PFSK-1 (cell line): ENCODE results near the gene CIB1.

Experiments
- FOXP2 ChIP-seq: optimal IDR thresholded peaks from 2 replicates; pipeline ENCODE3; 2011; ENCODE audit warnings: borderline replicate concordance, control low read depth, inconsistent platforms; ENCODE audit not compliant: insufficient read depth; ENCODE audit errors: extremely low read length, extremely low read depth
- POLR2AphosphoS5 ChIP-seq: IDR thresholded peaks from 2 replicates; pipeline ENCODE4 v1.6.1; 2012; ENCODE audit warnings: low read depth, mild to moderate bottlenecking, control low read depth, low read length, moderate library complexity
- SIN3A ChIP-seq: IDR thresholded peaks from 2 replicates; pipeline ENCODE4 v1.6.1; 2012; ENCODE audit warnings: mild to moderate bottlenecking, low read length, moderate library complexity, borderline replicate concordance; ENCODE audit not compliant: insufficient read depth
- TAF1 ChIP-seq: IDR thresholded peaks from 2 replicates; pipeline ENCODE4 v1.6.1; 2012; ENCODE audit warnings: low read length, control low read depth, borderline replicate concordance; ENCODE audit not compliant: insufficient read depth
- TF ChIP-seq, protein P1 (sequence below), 2 experiments: IDR thresholded peaks; 2 replicates each; pipeline versions ENCODE4 v1.6.1 to v1.8.0; 2011 to 2012; ENCODE audit warnings: low read depth in 2 of 2, low read length in 2 of 2, control low read depth in 1 of 2, inconsistent platforms in 1 of 2, mild to moderate bottlenecking in 1 of 2, moderate library complexity in 1 of 2; ENCODE audit not compliant: insufficient read depth in 1 of 2

CIB1 gene

GRCh38 chr15:90221246-90221900 is 12.4 kb downstream of the CIB1 start:
- no peak for TF ChIP-seq TAF1
- no peak for TF ChIP-seq SIN3A

GRCh38 chr15:90219421-90220141 is 14.2 kb downstream of the CIB1 start:
- TF ChIP-seq, protein P1, sequence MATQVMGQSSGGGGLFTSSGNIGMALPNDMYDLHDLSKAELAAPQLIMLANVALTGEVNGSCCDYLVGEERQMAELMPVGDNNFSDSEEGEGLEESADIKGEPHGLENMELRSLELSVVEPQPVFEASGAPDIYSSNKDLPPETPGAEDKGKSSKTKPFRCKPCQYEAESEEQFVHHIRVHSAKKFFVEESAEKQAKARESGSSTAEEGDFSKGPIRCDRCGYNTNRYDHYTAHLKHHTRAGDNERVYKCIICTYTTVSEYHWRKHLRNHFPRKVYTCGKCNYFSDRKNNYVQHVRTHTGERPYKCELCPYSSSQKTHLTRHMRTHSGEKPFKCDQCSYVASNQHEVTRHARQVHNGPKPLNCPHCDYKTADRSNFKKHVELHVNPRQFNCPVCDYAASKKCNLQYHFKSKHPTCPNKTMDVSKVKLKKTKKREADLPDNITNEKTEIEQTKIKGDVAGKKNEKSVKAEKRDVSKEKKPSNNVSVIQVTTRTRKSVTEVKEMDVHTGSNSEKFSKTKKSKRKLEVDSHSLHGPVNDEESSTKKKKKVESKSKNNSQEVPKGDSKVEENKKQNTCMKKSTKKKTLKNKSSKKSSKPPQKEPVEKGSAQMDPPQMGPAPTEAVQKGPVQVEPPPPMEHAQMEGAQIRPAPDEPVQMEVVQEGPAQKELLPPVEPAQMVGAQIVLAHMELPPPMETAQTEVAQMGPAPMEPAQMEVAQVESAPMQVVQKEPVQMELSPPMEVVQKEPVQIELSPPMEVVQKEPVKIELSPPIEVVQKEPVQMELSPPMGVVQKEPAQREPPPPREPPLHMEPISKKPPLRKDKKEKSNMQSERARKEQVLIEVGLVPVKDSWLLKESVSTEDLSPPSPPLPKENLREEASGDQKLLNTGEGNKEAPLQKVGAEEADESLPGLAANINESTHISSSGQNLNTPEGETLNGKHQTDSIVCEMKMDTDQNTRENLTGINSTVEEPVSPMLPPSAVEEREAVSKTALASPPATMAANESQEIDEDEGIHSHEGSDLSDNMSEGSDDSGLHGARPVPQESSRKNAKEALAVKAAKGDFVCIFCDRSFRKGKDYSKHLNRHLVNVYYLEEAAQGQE (IDR thresholded peaks at IDR 0.05; ENCODE audit: insufficient read depth in 1 of 2, low read depth in 2 of 2, low read length in 2 of 2): no peak
- no peak for TF ChIP-seq TAF1
- TF ChIP-seq FOXP2: no peak
- TF ChIP-seq SIN3A: no peak
- no peak for TF ChIP-seq POLR2AphosphoS5

DNA sequence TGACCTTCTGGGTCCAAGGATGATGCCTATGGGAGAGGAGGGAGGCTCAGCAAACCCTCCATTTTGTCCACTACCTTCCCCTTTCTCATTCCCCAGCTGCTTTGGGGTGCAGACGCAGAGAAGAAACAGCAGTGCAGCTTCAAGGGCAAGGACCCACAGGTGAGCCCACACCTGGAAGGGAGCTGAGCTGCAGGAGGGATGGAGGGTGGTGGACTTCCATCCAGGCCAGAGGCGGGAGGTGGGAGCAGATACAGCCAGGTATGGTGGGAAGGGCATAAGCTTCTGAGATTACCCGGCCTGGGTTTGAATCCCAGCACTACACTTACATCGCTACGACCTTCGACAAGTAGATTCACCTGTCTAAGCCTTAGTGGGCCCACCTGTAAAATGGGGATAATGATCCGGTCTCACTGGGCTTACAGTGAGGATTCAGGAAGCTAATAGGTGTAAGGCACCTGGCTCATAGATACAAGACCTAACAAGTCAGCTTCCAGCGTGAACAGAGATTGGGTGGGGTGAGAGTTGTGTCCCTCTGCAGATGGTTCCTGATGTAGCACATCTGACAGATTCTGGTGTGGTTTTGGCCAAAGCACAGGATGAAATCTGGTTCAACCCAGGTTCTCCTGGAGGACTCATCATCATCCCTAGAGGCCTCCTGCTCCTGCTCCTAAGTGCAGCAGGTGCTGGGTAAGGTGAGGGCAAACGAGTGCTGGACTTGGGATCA is 15.9 kb downstream of the CIB1 start:
- no peak for TF ChIP-seq TAF1

- TF ChIP-seq FOXP2: no peak
Observed at GRCh38 chr15:90214553-90215196, 19.1 kb downstream of the CIB1 start.

DNA sequence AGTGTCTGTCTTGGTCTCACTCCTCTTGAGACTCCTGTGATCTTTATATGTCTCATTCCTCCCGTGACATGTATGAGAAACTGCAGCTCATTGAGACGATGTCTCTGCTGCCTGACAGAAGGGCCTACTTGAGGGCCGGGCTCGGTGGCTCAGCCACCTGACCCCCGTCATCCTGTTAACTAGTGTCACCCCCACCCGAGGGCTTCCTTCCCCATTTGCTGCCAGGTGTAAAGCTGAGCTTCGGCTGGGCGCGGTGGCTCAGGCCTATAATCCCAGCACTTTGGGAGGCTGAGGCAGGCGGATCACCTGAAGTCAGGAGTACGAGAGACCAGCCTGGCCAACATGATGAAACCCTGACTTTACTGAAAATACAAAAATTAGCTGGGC is 19.9 kb downstream of the CIB1 start:
- no peak for TF ChIP-seq FOXP2
- TF ChIP-seq, protein P1 (IDR thresholded peaks at IDR 0.05; ENCODE audit: insufficient read depth in 1 of 2, low read depth in 2 of 2, low read length in 2 of 2): no peak
- TF ChIP-seq TAF1: no peak
- no peak for TF ChIP-seq POLR2AphosphoS5
- no peak for TF ChIP-seq SIN3A

DNA sequence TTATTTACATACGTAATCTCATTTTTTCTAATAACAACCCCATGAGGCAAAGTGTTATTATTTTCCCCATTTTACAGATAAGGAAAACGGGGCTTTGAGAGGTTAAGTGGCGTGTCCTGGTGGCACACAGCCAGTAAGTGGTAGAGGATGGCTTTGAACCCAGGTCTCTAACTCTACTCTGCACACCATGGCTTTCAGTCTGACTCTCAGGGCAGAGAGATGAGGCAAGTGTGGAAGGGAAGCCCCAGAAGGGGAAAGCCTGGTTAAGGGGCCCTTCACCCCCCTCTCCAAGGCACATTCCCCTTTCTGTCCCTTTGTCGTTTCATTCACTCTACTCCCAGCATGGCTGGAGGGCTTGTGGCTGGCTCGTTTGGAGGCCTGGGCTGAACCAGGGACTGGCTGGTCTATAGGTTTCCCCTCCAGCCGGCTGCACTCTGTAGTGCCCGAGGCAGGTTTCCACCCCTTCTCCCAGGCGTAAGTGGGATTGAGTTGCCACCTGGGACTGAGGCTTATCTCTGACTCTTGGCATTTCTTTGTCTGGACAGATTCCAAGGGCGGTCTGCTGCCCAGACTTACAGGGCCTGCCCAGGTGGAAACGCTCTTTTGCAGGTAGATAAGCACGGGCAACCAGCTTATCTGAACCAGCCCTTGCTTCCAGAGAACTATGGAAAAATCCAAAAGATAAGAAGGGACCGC is 20.5 kb downstream of the CIB1 start:
- TF ChIP-seq, protein P1 (IDR thresholded peaks at IDR 0.05; ENCODE audit: insufficient read depth in 1 of 2, low read depth in 2 of 2, low read length in 2 of 2): no peak
- TF ChIP-seq TAF1 (no peak), SIN3A (no peak), FOXP2 (no peak), POLR2AphosphoS5 (no peak)
